K562 (cell line): Measurements from ENCODE around the gene SLC44A1. TPM values are rescaled to one million over a fixed set of nuclear protein-coding genes. Genes with fewer than 3 reads are reported as not detected.

ENCODE experiments used
- ATAC-seq: fragments of 200-7000 bp; cut with Tn5 transposase; 3 replicates; pipeline ENCODE4 v1.9.1; 2020; ENCODE audit warnings: moderate library complexity
- BruUV-seq: library from RNA; stranded (reverse); fragments of 400-500 nt; replicated peaks from 2 replicates; lab custom pipeline; 2021; lab: Mats Ljungman, UMichigan
- CTCF ChIA-PET: fragments of 300-600 bp; formaldehyde crosslinking; extraction: SDS; loops from one replicate; lab custom pipeline; 2021; ENCODE audit warnings: low intra/inter-chr PET ratio; lab: Yijun Ruan, JAX
- POLR2A ChIA-PET: fragments of 300-600, 350-650 bp; sonication (Branson Sonifier 250); formaldehyde crosslinking; extraction: SDS; loops from one replicate; lab custom pipeline; 2021; ENCODE audit warnings: antibody characterized with exemption, inconsistent platforms; lab: Yijun Ruan, JAX
- DNase-seq, 4 experiments: peaks; one replicate each; pipeline versions ENCODE4 v3.0.0 to v3.0.0-alpha.2; 2011 to 2018; ENCODE audit warnings: low spot score in 3 of 4, mixed read lengths in 3 of 4; ENCODE audit errors: extremely low read depth in 1 of 4
- FAIRE-seq: peaks from 2 replicates; lab custom pipeline; 2011; peaks lifted over from hg19 to GRCh38; lab: Jason Lieb, UNC
- H2AFZ ChIP-seq: 2 replicates; pipeline ENCODE4 v1.6.0; 2011; ENCODE audit warnings: low read depth, low read length, control low read depth, inconsistent platforms
- H3K27ac ChIP-seq: fragments of 200-600 bp; 3 replicates; pipeline ENCODE4 v1.8.0; 2011; ENCODE audit warnings: low read depth, mild to moderate bottlenecking, control low read depth, inconsistent platforms, low read length, moderate library complexity, mixed read lengths; ENCODE audit errors: extremely low read depth
- H3K27me3 ChIP-seq, 2 experiments: fragments of 300-600 bp in 1 of 2; 2 replicates in 1 of 2; 3 replicates in 1 of 2; pipeline versions ENCODE4 v1.6.0 to v1.8.0; 2011; ENCODE audit warnings: inconsistent platforms in 2 of 2, low read length in 2 of 2, mild to moderate bottlenecking in 1 of 2, mixed read lengths in 1 of 2, moderate library complexity in 1 of 2; ENCODE audit not compliant: control insufficient read depth in 2 of 2, insufficient read depth in 2 of 2
- H3K36me3 ChIP-seq: fragments of 300-600 bp; 3 replicates; pipeline ENCODE4 v1.8.0; 2011; ENCODE audit warnings: mild to moderate bottlenecking, low read length, inconsistent platforms; ENCODE audit not compliant: control insufficient read depth, insufficient read depth
- H3K4me1 ChIP-seq, 2 experiments: fragments of 200-600 bp in 1 of 2; replicated peaks in 1 of 2; 2 replicates in 1 of 2; 3 replicates in 1 of 2; pipeline versions ENCODE4 v1.5.1 to v1.8.0; 2011; ENCODE audit warnings: inconsistent platforms in 2 of 2, low read length in 2 of 2, mild to moderate bottlenecking in 1 of 2, mixed read lengths in 1 of 2, moderate library complexity in 1 of 2; ENCODE audit not compliant: control insufficient read depth in 2 of 2, insufficient read depth in 2 of 2
- H3K4me2 ChIP-seq: 2 replicates; pipeline ENCODE4 v1.6.1; 2011; ENCODE audit warnings: low read length, control low read depth, inconsistent platforms, mixed read lengths; ENCODE audit not compliant: insufficient read depth
- H3K4me3 ChIP-seq: fragments of 200-600 bp; sonication (generic), shearing (Covaris generic); 2 replicates; pipeline ENCODE4 v1.5.1; 2016; ENCODE audit warnings: control low read depth, inconsistent platforms
- H3K79me2 ChIP-seq: fragments of 200-600 bp; 3 replicates; pipeline ENCODE4 v1.8.0; 2011; ENCODE audit warnings: low read length, inconsistent platforms; ENCODE audit not compliant: control insufficient read depth, insufficient read depth
- H3K9ac ChIP-seq, 2 experiments: 2 replicates each; pipeline versions ENCODE4 v1.6.0 to v1.6.1; 2011; ENCODE audit warnings: low read depth in 2 of 2, low read length in 2 of 2, control low read depth in 1 of 2, inconsistent platforms in 1 of 2, mild to moderate bottlenecking in 1 of 2, mixed read lengths in 1 of 2; ENCODE audit not compliant: insufficient read depth in 1 of 2
- H3K9me1 ChIP-seq: one replicate; pipeline ENCODE4 v1.6.0; 2011; ENCODE audit warnings: inconsistent platforms, mild to moderate bottlenecking, low read length, moderate library complexity; ENCODE audit not compliant: control insufficient read depth, insufficient read depth
- H3K9me3 ChIP-seq: replicated peaks from 2 replicates; pipeline ENCODE4 v1.5.1; 2011; ENCODE audit warnings: low read depth, low read length, inconsistent platforms; ENCODE audit not compliant: control insufficient read depth, insufficient read depth
- H4K20me1 ChIP-seq: replicated peaks from 2 replicates; pipeline ENCODE4 v1.6.1; 2011; ENCODE audit warnings: low read length, inconsistent platforms, mixed read lengths; ENCODE audit not compliant: control insufficient read depth, insufficient read depth
- PRPF4 ChIP-seq: fragments of 200-400 bp; formaldehyde crosslinking; IDR thresholded peaks from one replicate; pipeline ENCODE4 v1.6.1; 2017; ENCODE audit warnings: low read length, low read depth, mild to moderate bottlenecking; ENCODE audit not compliant: insufficient read depth, poor library complexity, severe bottlenecking
- RFX1 ChIP-seq: fragments of 450-650 bp; IDR thresholded peaks from 2 replicates; pipeline ENCODE4 v1.6.1; 2016; ENCODE audit warnings: mild to moderate bottlenecking, moderate library complexity
- ZNF232 ChIP-seq: sonication (generic); formaldehyde crosslinking; IDR thresholded peaks from 2 replicates; pipeline ENCODE4 v1.8.0; 2022; ENCODE audit warnings: mild to moderate bottlenecking, missing genetic modification reagents
- WGBS: fragments of 100-300 bp; shearing (Covaris generic); methylation state at CpG from one replicate; pipeline ENCODE4 v1.1.6; 2016; ENCODE audit warnings: low coverage, mixed read lengths; ENCODE audit not compliant: insufficient coverage; ENCODE audit errors: missing lambda C conversion rate; 5-methylcytosine and 5-hydroxymethylcytosine counted together
- in situ Hi-C: fragments of 300-500 bp; cut with MboI; formaldehyde crosslinking; loops from 4 replicates; pipeline ENCODE4 v1.15.0; 2018; ENCODE audit warnings: inconsistent platforms, mixed read lengths
- intact Hi-C: fragments of 100-400 bp; cut with micrococcal nuclease; formaldehyde crosslinking; loops from 2 replicates; pipeline ENCODE4 v1.14.2; 2022
- polyA plus RNA-seq, 8 experiments: library from polyadenylated mRNA; depleted of rRNA in 4 of 8; stranded (reverse) in 5 of 8; unstranded in 3 of 8; fragments of >200 nt; fragmentation: Nextera tagmentation in 2 of 8; fragmentation: Illumina TruSeq in 1 of 8; extraction: Ambion mirVana in 2 of 8; extraction: Trizol in 1 of 8; gene quantifications; 2 replicates each; pipeline versions ENCODE4 v1.2.1 to v1.2.3, GENCODE V29; 2011 to 2014; ENCODE audit warnings: inconsistent platforms in 1 of 8, missing spikeins in 1 of 8
- total RNA-seq, 7 experiments: library from RNA; depleted of rRNA in 6 of 7; stranded (reverse); fragments of >200 nt in 6 of 7; fragmentation: Illumina TruSeq in 2 of 7; extraction: Trizol in 2 of 7; gene quantifications; 2 replicates each; pipeline versions ENCODE4 v1.2.1 to v1.2.3, GENCODE V29; 2011 to 2021; ENCODE audit warnings: low replicate concordance in 1 of 7

SLC44A1 gene
- total and polyA plus RNA-seq, 9 of the 15 experiments (the other 6 are each of a cell fraction or from before 2014, with no cell fraction given), result 0.11 to 0.59 (median 0.30) TPM

GRCh38 chr9:105313238-105313637 lies 68.8 kb downstream of the SLC44A1 start:
- no peaks in the 10 kb centered on the region for H3K9me3 ChIP-seq
- no peak overlapping the region for H3K27ac ChIP-seq
- no peak for ATAC-seq
- no peaks in the 10 kb centered on the region for H3K36me3 ChIP-seq
- H3K27me3 ChIP-seq, result no peaks in the 10 kb centered on the region
- no peak overlapping the region for H3K4me3 ChIP-seq
- H3K9me1 ChIP-seq, result no peaks in the 10 kb centered on the region
- intact Hi-C loops, result no loop called here
- ChIA-PET POLR2A (no interaction called here), CTCF (no interaction called here)
- no peak for DNase-seq
- no peaks in the 10 kb centered on the region for H3K79me2 ChIP-seq
- H3K4me1 ChIP-seq, result no peaks in the 10 kb centered on the region
- in situ Hi-C loops, result no loop called here
- TF ChIP-seq RFX1 (peak; percentile 17; the same call in 1 of the 2 replicates), ZNF232 (no peak)
- no TSS peak for BruUV-seq
- H3K9ac ChIP-seq, result no peak overlapping the region
- H4K20me1 ChIP-seq, result no peaks in the 10 kb centered on the region
- FAIRE-seq, result no peak
- H3K4me2 ChIP-seq, result no peak overlapping the region
- H2AFZ ChIP-seq, result no peak overlapping the region

GRCh38 chr9:105316703-105317102 lies 72.3 kb downstream of the SLC44A1 start:
- BruUV-seq, result no TSS peak
- DNase-seq (no peak), FAIRE-seq (no peak), ATAC-seq (no peak)
- TF ChIP-seq PRPF4, result no peak
- no peak overlapping the region for H2AFZ ChIP-seq
- H3K9me1 ChIP-seq, result no peaks in the 10 kb centered on the region
- H3K4me1 ChIP-seq, result no peaks in the 10 kb centered on the region
- H3K36me3 ChIP-seq, result no peaks in the 10 kb centered on the region
- no peaks in the 10 kb centered on the region for H3K27me3 ChIP-seq
- intact Hi-C loops, result no loop called here
- CTCF ChIA-PET, result no interaction called here
- H3K9me3 ChIP-seq, result no peaks in the 10 kb centered on the region
- H3K79me2 ChIP-seq, result no peaks in the 10 kb centered on the region
- no peaks in the 10 kb centered on the region for H4K20me1 ChIP-seq
- no peak overlapping the region for H3K9ac ChIP-seq
- WGBS, result 0% methylated on average over 2 of the region's 2 CpGs
- no peak overlapping the region for H3K4me3 ChIP-seq
- POLR2A ChIA-PET, result interaction anchor here (0.7 kb wide), 1 partner anchor 29 kb away, joined by 3 read pairs; no protein-coding TSS in a partner anchor
- H3K27ac ChIP-seq, result no peak overlapping the region
- no peak overlapping the region for H3K4me2 ChIP-seq
- in situ Hi-C loops, result no loop called here
